GM12892 (cell line): Measurements from ENCODE around the gene PIK3C2G. TPM values are rescaled to one million over a fixed set of nuclear protein-coding genes. Genes with fewer than 3 reads are reported as not detected.

Source experiments
- DNase-seq: peaks from one replicate; pipeline ENCODE4 v3.0.0; 2011; ENCODE audit not compliant: insufficient read length
- FAIRE-seq: peaks from 2 replicates; lab custom pipeline; 2011; peaks lifted over from hg19 to GRCh38; lab: Jason Lieb, UNC
- POLR2A ChIP-seq: IDR thresholded peaks from 2 replicates; pipeline ENCODE4 v1.6.1; 2011; ENCODE audit warnings: low read depth, low read length, control low read depth
- POLR2AphosphoS5 ChIP-seq: IDR thresholded peaks from 2 replicates; pipeline ENCODE4 v1.6.1; 2011; ENCODE audit warnings: low read depth, low read length, control low read depth
- TAF1 ChIP-seq: IDR thresholded peaks from 2 replicates; pipeline ENCODE4 v1.6.1; 2011; ENCODE audit warnings: low read depth, mild to moderate bottlenecking, control low read depth, low read length, borderline replicate concordance
- polyA plus RNA-seq: library from polyadenylated mRNA; unstranded; fragments of >200 nt; gene quantifications from one replicate; pipeline ENCODE4 v1.2.1, GENCODE V29; 2012; ENCODE audit warnings: missing spikeins, inconsistent platforms; ENCODE audit not compliant: missing spikeins

Gene PIK3C2G, protein sequence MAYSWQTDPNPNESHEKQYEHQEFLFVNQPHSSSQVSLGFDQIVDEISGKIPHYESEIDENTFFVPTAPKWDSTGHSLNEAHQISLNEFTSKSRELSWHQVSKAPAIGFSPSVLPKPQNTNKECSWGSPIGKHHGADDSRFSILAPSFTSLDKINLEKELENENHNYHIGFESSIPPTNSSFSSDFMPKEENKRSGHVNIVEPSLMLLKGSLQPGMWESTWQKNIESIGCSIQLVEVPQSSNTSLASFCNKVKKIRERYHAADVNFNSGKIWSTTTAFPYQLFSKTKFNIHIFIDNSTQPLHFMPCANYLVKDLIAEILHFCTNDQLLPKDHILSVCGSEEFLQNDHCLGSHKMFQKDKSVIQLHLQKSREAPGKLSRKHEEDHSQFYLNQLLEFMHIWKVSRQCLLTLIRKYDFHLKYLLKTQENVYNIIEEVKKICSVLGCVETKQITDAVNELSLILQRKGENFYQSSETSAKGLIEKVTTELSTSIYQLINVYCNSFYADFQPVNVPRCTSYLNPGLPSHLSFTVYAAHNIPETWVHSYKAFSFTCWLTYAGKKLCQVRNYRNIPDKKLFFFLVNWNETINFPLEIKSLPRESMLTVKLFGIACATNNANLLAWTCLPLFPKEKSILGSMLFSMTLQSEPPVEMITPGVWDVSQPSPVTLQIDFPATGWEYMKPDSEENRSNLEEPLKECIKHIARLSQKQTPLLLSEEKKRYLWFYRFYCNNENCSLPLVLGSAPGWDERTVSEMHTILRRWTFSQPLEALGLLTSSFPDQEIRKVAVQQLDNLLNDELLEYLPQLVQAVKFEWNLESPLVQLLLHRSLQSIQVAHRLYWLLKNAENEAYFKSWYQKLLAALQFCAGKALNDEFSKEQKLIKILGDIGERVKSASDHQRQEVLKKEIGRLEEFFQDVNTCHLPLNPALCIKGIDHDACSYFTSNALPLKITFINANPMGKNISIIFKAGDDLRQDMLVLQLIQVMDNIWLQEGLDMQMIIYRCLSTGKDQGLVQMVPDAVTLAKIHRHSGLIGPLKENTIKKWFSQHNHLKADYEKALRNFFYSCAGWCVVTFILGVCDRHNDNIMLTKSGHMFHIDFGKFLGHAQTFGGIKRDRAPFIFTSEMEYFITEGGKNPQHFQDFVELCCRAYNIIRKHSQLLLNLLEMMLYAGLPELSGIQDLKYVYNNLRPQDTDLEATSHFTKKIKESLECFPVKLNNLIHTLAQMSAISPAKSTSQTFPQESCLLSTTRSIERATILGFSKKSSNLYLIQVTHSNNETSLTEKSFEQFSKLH (N-terminal part only)
- not detected for polyA plus RNA-seq

DNA sequence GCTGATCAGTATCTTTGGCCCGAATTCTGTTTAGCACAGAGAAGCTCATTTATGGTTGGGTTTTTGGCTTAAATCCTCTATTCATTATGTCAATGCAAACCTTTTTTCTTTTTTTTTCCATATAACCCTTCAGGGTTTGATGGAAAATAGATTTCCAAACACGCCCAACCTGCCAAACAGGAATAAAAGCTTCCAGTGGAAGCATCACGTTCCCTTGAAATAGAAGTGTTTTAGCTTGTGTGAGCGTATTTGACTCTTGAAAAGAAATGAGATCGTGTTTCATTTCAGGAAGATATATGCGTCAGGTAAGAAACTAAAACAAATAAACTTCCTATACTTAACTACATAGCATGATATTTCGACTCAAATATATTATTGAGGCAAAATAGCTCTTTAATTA is at the start of gene PIK3C2G:
Gene PIK3C2G (plus strand): TSS at position 246 of the 400 bp plus-strand sequence. CDS start 20,564 bp downstream, outside the sequence.
- TF ChIP-seq POLR2A (no peak), TAF1 (no peak), POLR2AphosphoS5 (no peak)
- no peak for FAIRE-seq
- DNase-seq = no peak

DNA sequence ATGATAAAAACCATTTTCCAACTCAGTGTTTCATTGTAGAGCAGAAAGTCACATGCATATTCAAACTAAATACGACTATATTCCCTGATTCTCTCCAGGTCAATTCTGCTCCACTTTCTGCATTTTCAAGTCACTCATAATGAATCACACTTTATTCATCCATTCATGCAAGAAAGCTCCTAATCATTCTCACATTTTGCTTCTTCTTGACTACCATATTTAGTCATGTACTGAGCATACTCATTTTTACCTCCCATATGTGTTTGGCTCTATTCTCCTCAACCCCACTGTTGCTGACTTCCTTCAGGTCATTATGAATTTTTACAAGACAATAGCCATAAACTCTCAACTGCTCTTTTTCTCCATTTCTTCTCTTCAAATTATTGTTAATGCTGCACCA is 43.4 kb upstream of the PIK3C2G start:
- DNase-seq (no peak), FAIRE-seq (no peak)

DNA sequence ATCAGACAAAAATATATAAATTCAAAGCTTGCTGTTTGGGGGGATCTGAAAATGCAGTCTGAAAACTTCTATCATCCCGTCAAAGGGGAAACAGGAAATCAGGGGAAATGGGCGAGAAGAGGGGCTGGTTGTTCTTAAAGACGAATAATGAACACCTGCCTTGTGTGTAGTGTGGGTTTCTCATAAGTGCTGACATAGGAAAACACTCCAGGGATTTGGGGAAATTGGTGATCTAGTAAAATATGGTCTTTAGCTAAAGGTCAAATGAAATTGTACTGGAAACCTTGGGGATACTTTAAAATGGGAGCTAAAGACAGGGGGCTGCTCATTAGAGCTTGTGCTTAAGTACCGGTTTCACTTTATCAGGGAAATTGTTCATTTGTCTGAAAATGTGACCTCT is 39.6 kb upstream of the PIK3C2G start:
- DNase-seq (no peak), FAIRE-seq (no peak)
- no peak for TF ChIP-seq TAF1
- TF ChIP-seq POLR2A = no peak
- no peak for TF ChIP-seq POLR2AphosphoS5

More for the DNA sequence above, 43.4 kb upstream of the PIK3C2G start:
- TF ChIP-seq POLR2AphosphoS5 = no peak
- no peak for TF ChIP-seq POLR2A
- no peak for TF ChIP-seq TAF1

- FAIRE-seq (no peak), DNase-seq (no peak)
- no peak for TF ChIP-seq TAF1
Observed at GRCh38 chr12:18222699-18223098, 38.6 kb upstream of the PIK3C2G start.

DNA sequence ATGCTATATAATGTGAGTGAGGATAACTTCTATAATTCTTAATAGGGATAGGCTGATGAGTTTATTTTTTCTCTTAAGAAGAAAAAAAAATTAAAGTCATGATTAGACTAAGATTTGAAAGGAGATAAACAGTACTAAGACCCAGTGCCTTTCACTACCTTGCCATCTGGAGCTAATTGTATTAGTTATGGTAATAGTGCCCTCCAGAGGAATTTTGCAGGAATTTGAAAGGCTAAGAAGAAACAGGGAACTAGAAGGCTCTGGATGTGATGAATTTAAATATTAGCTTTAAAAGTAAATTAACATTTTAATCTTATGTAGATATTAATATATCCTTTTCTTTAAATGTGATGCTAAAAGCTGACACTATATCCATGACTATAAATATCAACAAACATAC is 36.6 kb upstream of the PIK3C2G start:
- no peak for TF ChIP-seq TAF1
- no peak for TF ChIP-seq POLR2AphosphoS5
- TF ChIP-seq POLR2A = no peak
- no peak for DNase-seq
- FAIRE-seq = no peak

- TF ChIP-seq POLR2A = no peak
- TF ChIP-seq TAF1 = no peak
- no peak for TF ChIP-seq POLR2AphosphoS5
- DNase-seq = no peak
- no peak for FAIRE-seq
Observed at GRCh38 chr12:18239526-18239925, 21.8 kb upstream of the PIK3C2G start.

- no peak for DNase-seq
- FAIRE-seq = no peak
- TF ChIP-seq POLR2A (no peak), POLR2AphosphoS5 (no peak), TAF1 (no peak)
Observed at GRCh38 chr12:18242380-18243089, 18.8 kb upstream of the PIK3C2G start.

DNA sequence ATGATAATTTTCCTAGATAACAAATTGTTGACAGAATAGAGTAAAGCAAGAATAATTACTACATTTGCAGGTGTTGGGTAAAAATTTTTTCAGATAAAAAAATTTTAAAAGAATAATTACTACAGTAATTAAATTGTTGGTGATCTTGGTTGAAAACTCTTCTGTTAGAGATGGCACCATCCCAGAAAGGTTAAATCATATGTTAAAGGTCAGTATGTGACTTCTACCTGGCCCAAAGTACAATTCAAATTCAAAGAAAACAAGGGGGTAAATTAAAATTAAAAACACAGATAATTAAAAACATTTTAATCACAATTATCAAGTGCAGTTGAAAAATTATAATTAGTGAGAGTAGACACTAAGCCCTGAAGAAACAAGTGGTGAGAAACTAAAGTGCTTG is 18.1 kb upstream of the PIK3C2G start:
- DNase-seq (no peak), FAIRE-seq (no peak)
- no peak for TF ChIP-seq TAF1

DNA sequence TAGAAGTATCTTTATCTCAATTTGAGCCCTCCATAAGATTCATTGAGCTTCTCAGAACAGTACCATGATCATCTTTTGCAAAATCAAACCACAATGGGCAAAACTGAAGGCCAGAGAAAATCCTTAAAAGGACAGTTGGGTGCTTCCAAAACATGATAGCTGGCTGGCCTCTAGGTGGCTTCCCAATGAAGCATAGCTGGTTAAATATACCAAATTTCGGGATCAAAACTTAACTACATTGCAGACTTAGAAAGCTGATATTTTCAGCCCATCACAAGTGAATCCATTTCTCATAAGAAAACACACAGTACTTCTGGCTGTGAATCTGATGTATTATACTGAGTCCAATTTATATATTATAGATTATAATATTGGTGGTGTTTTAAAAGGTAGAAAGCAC is 15.3 kb upstream of the PIK3C2G start:
- no peak for DNase-seq
- no peak for FAIRE-seq
- no peak for TF ChIP-seq TAF1
- no peak for TF ChIP-seq POLR2A

GRCh38 chr12:18250313-18250916 is 10.9 kb upstream of the PIK3C2G start:
- FAIRE-seq (no peak), DNase-seq (no peak)
- TF ChIP-seq POLR2AphosphoS5 (no peak), TAF1 (no peak), POLR2A (no peak)
